Spleen (tissue), 11 donors: ENCODE measurements around the gene SEC22C. TPM values are rescaled to one million over a fixed set of nuclear protein-coding genes. Genes with fewer than 3 reads are reported as not detected.
A peak's percentile ranks its signal among the peaks of the same experiment; 100 is the strongest.

Experiments
- DNase-seq: peaks from one replicate; pipeline ENCODE4 v3.0.0-alpha.2; 2020
- H3K27ac ChIP-seq, 8 donors: fragments of 200-600 bp; sonication (generic) in 7 of 8; 1 replicate in 4 of 8; 2 replicates in 4 of 8; pipeline versions ENCODE4 v1.5.0 to v1.8.0; 2016 to 2021; ENCODE audit warnings: inconsistent platforms in 4 of 8, mild to moderate bottlenecking in 4 of 8, moderate library complexity in 1 of 8
- H3K27me3 ChIP-seq, 7 donors: fragments of 200-600 bp; sonication (generic) in 6 of 7; replicated peaks in 1 of 7; 1 replicate in 4 of 7; 2 replicates in 3 of 7; pipeline versions ENCODE4 v1.5.0 to v1.8.0; 2016 to 2021; ENCODE audit warnings: inconsistent platforms in 3 of 7, mild to moderate bottlenecking in 1 of 7
- H3K36me3 ChIP-seq, 6 donors: fragments of 200-600 bp; sonication (generic) in 5 of 6; 1 replicate in 4 of 6; 2 replicates in 2 of 6; pipeline versions ENCODE4 v1.5.0 to v1.8.0; 2016 to 2021; ENCODE audit warnings: inconsistent platforms in 2 of 6
- H3K4me1 ChIP-seq, 6 donors: fragments of 200-600 bp; sonication (generic) in 5 of 6; 1 replicate in 3 of 6; 2 replicates in 3 of 6; pipeline versions ENCODE4 v1.5.0 to v1.8.0; 2016 to 2021; ENCODE audit warnings: inconsistent platforms in 3 of 6
- H3K4me3 ChIP-seq, 8 donors: fragments of 200-600 bp; sonication (generic) in 7 of 8; 1 replicate in 4 of 8; 2 replicates in 4 of 8; pipeline versions ENCODE4 v1.5.0 to v1.8.0; 2016 to 2021; ENCODE audit warnings: inconsistent platforms in 4 of 8, mild to moderate bottlenecking in 4 of 8, moderate library complexity in 2 of 8
- H3K9me3 ChIP-seq, 8 donors: fragments of 200-600 bp; sonication (generic) in 7 of 8; 1 replicate in 4 of 8; 2 replicates in 4 of 8; pipeline versions ENCODE4 v1.5.0 to v1.8.0; 2016 to 2021; ENCODE audit warnings: inconsistent platforms in 4 of 8
- CTCF ChIP-seq, 11 experiments: fragments of 200-600 bp in 7 of 11; fragments of 450-650 bp in 4 of 11; sonication (generic) in 4 of 11; IDR thresholded peaks in 8 of 11; conservative IDR thresholded peaks in 3 of 11; 1 replicate in 7 of 11; 2 replicates in 4 of 11; pipeline versions ENCODE4 v1.4.0 to v1.8.0; 2016 to 2021; ENCODE audit warnings: antibody characterized with exemption in 11 of 11, inconsistent platforms in 4 of 11, mild to moderate bottlenecking in 1 of 11
- POLR2A ChIP-seq, 3 donors: fragments of 450-650 bp; IDR thresholded peaks; one replicate each; pipeline ENCODE4 v1.5.1; 2017; ENCODE audit warnings: antibody characterized with exemption in 3 of 3, mild to moderate bottlenecking in 1 of 3
- POLR2AphosphoS5 ChIP-seq, 3 donors: sonication (generic); formaldehyde crosslinking; IDR thresholded peaks; one replicate each; pipeline ENCODE4 v1.5.1; 2017; ENCODE audit warnings: antibody characterized with exemption in 3 of 3
- WGBS, 5 donors: extraction: QIAGEN DNeasy Blood & Tissue Kit in 3 of 5; methylation state at CpG; one replicate each; pipeline versions ENCODE4 v1.1.5 to v1.1.7; 2013 to 2018; 5-methylcytosine and 5-hydroxymethylcytosine counted together
- intact Hi-C: fragments of 100-400 bp; cut with DNase I; formaldehyde crosslinking; loops from one replicate; pipeline ENCODE4 v1.15.0; 2023; ENCODE audit warnings: low total_unique reads
- polyA plus RNA-seq, 3 donors: library from polyadenylated mRNA; stranded (reverse); fragments of 200-250 nt; gene quantifications; one replicate each; pipeline ENCODE4 v1.2.1, GENCODE V29; 2013
- total RNA-seq, 7 donors: library from RNA; depleted of rRNA in 3 of 7; stranded (reverse); fragments of >200 nt in 3 of 7; fragmentation: NEBNext Ultra II Directional in 4 of 7; extraction: Animal tissue kit (Norgen Biotek cat#: 25700) in 4 of 7; gene quantifications; one replicate each; pipeline versions ENCODE4 v1.1.0 to v1.2.1, GENCODE V29; 2016 to 2021
- donor health status: healthy with polysubstance abuse.
- donor health status: DM: no; HTN: no; CAD: no; lungs with moderate emphysema.
- donor health status: DM: no; HTN: no; CAD: no.
- donor health status: Bipolar disorder and iron deficiency.
- donor health status: healthy.
- donor health status: DM: no; HTN: no; CAD: no.
- donor health status: DM: yes; HTN: yes; CAD: no.

The SEC22C gene
- total and polyA plus RNA-seq, 10 donors = 13.5 to 58.2 (median 37.8) TPM

- peak; percentile 73 for DNase-seq
- H3K36me3 ChIP-seq = no peaks in the 10 kb centered on the region
- H3K4me1 ChIP-seq = peaks cover 10 to 58% (median 30%) of the 10 kb centered on the region in 6 donors
- intact Hi-C loops = no loop called here
- peaks cover 0 to 32% (median 11%) of the 10 kb centered on the region in 7 donors for H3K27me3 ChIP-seq
- no peaks in the 10 kb centered on the region for H3K9me3 ChIP-seq
- no peak overlapping the region for H3K4me3 ChIP-seq
- TF ChIP-seq POLR2AphosphoS5 (IDR thresholded peaks at IDR 0.05) (no peak), CTCF (IDR thresholded peaks at IDR 0.05 in 8 of 11, conservative IDR thresholded peaks at IDR 0.05 in 3 of 11) (no peak), POLR2A (IDR thresholded peaks at IDR 0.05) (no peak)
- no peak overlapping the region for H3K27ac ChIP-seq
- 82 to 95% (median 87%) methylated on average over 5 to 6 of the region's 6 CpGs for WGBS, 5 donors
These were observed 76.5 kb downstream of the SEC22C start for GRCh38 chr3:42505128-42505848.

GRCh38 chr3:42504334-42505127 lies 77.2 kb downstream of the SEC22C start:
- Histone ChIP-seq H3K4me1 (peaks cover 10 to 58% (median 30%) of the 10 kb centered on the region in 6 donors), H3K9me3 (no peaks in the 10 kb centered on the region), H3K4me3 (no peak overlapping the region), H3K36me3 (no peaks in the 10 kb centered on the region), H3K27ac (no peak overlapping the region), H3K27me3 (peaks cover 0 to 40% (median 13%) of the 10 kb centered on the region in 7 donors)
- peak; percentile 45 for DNase-seq
- TF ChIP-seq CTCF (IDR thresholded peaks at IDR 0.05 in 8 of 11, conservative IDR thresholded peaks at IDR 0.05 in 3 of 11) (no peak), POLR2A (IDR thresholded peaks at IDR 0.05) (no peak), POLR2AphosphoS5 (IDR thresholded peaks at IDR 0.05) (no peak)
- WGBS, 5 donors = 73 to 83% (median 80%) methylated on average over 10 of the region's 10 CpGs
- intact Hi-C loops = loop anchor here (5.0 kb wide), 1 partner anchor 43 kb away; no protein-coding TSS in a partner anchor

- DNase-seq = peak; percentile 64
- Histone ChIP-seq H3K4me3 (no peak overlapping the region), H3K4me1 (peaks cover 10 to 58% (median 30%) of the 10 kb centered on the region in 6 donors), H3K9me3 (no peaks in the 10 kb centered on the region), H3K27me3 (peaks cover 0 to 45% (median 13%) of the 10 kb centered on the region in 7 donors), H3K27ac (no peak overlapping the region), H3K36me3 (no peaks in the 10 kb centered on the region)
- intact Hi-C loops = loop anchor here (5.0 kb wide), 1 partner anchor 43 kb away; no protein-coding TSS in a partner anchor
- 82 to 100% (median 94%) methylated on average over 4 of the region's 4 CpGs for WGBS, 5 donors
- no peak for TF ChIP-seq POLR2AphosphoS5 (IDR thresholded peaks at IDR 0.05)
- no peak for TF ChIP-seq POLR2A (IDR thresholded peaks at IDR 0.05)
- no peak for TF ChIP-seq CTCF (IDR thresholded peaks at IDR 0.05 in 8 of 11, conservative IDR thresholded peaks at IDR 0.05 in 3 of 11)
These were observed 77.8 kb downstream of the SEC22C start for GRCh38 chr3:42503957-42504333.
